Measurements from ENCODE around the gene EXOC6B.

EXOC6B gene

DNA sequence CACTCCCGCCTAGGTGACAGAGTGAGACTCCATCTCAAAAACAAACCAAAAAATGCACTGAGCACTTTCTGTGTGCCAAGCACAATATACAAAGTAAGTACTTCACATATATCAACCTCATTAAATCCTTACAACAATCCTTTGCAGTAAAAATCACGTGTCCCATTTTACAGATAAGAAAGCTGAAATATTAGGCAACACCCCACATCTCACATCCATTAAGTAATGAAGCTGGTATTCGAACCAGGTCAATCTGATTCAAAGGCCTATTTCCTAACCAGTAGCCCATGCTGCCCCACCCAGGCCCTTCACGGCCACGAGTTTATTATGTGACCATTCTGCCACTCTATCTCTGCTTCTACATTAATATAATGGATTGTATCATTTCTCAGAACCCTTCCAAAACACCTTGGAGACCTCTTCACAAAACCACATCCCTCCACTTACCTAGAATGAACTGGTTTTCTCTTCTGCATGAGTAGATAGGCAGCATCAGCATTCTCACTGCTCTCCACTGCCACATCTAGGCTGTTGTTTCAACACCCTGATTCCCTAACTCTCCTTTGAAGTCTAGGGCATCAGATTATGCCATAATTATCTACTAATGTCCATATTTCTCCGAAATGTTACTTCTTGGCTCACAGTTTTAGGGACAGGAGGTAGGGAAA is 3.1 kb upstream of the EXOC6B start:
- no peak for DNase-seq

DNA sequence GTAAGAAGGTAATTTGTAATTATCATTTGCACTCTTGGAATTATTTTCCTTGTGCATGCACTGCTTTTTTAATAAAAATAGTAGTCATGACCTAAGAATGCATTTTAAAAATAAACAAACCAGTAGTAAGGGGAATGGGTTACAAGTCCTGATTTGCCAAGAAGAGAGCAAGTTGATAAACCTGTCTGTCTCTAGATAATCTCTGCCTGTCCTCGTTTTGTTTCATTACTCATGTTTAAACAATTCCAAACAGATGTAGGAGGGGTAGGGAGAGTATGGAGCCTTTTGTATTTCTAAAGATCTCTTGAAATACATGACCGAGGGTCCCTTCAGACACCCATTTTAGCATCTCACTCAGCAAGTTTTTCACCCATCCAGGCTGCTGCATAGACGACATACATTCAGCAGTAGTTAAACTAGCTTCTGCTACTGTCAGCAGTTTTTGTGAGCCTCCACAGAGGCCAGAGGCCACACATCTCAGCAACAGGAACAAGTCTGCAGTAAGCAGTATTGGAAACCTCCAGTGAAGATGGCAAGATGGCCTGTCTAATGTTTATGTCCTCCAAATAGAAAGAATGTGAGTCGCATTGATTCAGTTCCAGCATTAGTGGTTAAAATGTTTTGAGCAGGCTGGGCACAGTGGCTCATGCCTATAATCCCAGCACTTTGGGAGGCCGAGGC is 2.3 kb upstream of the EXOC6B start:
- no peak for DNase-seq

DNA sequence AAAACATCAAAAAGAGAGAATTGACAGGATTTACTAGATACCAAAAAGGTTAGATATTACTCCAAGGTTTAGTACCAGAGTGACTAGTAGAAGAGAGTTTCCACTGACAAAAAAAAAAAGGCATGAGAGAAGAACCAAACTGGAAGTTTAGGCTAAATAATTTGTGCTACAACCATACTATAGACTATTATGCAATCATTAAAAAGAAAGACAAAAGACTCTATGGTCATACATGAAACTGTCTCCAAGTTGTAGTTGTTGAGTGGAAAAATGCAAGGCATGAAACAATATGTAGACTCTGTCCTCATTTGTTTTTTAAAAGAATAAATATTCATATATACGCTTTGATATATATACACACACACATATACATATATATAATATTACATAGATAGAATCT is 1.7 kb upstream of the EXOC6B start:
- DNase-seq = no peak

DNA sequence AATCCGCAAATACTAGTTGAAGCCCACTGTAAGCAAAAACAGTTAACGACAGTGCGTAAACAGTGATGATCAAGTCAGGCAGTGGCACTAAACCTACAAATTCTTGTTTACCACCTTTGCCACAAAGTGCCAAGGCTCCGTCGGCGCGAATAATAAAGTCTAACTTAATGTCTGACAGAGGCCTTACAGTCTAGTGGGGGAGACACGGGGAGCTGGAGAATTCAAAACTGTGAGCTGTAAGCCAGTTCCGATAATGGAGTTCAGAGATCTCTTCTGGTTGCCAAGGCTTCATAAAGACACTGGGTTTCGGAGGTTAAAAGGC is 284 bp upstream of the EXOC6B start:
- DNase-seq = no peak

DNA sequence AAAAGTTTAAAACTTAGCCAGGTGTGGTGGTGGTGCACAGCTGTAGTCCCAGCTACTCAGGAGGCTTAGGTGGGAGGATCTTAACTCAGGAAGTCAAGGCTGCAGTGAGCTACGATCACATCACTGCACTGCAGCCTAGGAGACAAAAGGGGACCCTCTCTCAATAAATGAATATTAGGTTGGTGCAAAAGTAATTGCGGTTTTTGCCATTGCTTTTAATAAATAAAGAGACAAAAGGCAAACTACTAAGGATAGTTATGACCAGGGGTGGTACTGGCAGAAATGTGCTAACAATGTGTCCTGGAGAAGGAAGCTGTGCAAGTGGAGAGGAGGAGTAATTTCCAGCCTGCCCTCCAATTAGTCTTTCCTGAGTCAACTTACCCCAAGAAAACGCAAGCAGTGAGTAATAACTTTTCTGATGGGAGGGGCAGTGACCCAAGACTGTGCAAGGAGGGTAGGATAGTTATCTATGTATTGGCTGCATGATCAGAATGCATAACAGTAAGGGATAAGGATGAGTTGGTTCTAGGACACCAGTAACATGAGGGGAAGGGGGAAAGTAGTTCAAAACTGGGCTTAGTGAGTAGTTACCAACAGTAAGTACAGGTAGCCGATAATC is 1.5 kb downstream of the EXOC6B start:
- DNase-seq = peak; percentile 51

DNA sequence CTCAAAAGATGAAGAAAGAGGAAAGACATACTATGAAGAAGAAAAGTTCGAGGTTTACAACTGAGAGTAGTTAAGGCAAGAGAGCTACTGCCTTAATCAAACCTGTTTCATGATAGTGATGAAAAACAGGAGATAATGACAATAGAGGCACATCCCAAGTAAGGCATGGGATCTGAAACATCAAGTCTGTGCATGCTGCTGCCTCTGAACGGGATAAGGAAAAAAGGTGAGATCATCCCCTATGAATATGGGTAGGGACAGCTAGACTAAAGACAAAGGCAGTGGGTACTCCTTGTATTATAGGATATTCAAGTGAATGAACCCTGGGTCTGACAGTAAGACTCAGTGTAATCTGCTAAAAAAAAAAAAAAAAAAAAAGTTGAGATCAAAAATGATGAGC is 3.0 kb downstream of the EXOC6B start:
- DNase-seq = no peak

DNA sequence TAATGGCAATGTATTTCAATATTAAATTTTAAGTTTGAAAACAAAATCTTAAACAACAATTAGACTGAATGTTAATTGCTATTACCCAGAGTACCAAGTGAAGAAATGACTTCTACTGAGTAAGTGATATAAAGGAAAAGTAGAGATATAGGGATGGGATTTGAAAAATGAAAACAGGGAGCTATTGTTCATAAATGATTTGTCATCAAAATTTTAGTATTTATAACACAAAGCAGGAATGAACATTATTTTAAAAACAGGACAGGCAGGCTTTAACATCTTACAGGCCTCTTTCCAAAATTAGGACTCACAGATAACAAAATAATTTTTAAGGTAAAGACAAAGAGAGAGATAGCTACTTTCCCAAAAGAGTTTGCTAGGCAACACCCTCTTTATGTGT is 3.9 kb downstream of the EXOC6B start:
- DNase-seq = no peak

DNA sequence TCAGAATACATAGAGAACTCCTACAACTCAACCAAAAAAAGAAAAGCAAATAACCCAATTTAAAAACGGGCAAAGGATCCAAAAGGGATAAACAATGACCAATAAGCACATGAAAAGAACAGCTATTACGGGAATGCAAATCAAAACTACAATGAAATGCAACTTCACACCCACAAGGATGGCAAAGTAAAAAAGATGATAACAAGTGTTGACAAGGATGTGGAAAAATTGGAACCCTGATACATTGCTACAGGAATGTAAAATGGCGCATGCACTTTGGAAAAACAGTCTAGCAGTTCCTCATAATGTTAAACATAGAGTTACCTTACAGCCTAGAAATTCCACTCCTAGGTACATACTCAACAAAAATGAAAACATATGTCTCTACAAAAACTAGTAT is 4.7 kb downstream of the EXOC6B start:
- DNase-seq = no peak

DNA sequence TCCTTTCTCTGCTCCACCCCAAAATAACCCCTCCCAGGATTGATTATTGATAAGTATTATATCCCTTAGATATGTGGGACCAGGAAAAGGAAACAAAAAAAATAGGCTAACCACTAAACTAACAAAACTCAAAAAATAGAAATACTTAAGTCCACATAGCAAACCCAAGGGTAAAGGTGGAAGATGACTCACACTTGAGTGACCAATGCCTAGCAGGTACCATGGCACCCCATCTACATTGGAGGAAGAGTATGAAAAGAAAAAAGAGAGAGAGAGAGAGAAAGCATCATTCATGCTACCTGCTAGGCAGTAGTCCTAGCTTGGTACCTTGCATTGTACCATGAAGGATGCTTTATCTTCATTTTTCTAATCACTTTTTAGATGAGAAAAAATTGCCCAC is 6.3 kb downstream of the EXOC6B start:
- no peak for DNase-seq

DNA sequence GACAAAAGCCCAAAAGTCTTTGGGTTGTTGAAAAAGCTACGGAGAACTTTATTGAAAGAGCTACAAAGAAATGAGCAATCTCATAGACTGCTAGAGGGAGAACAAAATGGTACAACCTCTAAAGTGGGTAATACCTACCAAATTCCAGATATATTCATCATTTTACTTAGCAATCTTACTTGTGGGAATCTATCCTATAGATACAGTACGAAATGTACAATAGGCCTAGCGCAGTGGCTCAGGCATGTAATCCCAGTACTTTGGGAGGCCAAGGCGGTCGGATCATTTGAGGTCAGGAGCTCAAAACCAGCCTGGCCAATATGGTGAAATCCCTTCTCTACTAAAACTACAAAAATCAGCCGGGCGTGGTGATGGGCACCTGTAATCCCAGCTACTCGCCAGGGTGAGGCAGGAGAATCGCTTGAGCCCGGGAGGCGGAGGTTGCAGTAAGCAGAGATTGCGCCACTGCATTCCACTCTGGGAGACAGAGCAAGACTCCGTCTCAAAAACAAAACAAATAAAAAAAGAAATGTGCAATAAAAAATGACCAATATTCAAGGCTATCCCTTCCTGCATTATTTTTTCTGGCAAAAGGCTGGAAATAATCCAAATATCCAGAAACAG is 10.1 kb downstream of the EXOC6B start:
- DNase-seq = no peak

DNA sequence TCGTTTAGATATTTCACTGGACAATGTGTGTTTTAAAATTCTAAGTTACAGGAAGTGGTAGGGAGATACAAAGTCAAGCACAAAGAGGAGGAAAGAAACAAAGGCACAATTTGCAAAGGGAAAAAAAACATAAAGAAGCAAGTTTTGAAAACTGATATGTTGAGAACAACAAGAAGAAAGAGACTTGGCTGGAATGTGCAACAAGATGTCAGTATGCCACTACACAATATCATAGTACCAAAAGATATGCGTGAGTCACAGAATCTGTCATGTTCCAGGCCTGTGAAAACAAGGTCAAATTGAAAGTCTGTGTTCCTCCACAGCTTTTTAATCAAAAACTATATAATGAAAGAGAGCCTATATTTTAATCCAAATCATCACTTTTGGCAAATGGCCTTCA is 12.0 kb downstream of the EXOC6B start:
- DNase-seq = no peak

DNA sequence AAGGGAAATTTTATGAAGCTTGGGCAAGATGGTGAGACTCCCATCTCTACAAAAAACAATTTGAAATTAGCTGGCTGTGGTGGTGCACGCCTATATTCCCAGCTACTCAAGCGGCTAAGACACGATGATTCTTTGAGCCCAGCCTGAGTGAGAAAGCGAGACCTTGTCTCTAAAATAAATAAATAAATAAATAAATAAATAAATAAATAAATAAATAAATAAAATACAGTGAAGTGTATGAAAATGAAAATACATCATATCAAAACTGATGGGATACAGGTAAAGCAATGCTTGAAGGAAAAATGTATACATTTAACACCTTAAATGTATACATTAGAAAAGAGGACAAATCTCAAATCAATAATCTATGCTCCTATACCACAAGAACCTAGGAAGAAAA is 15.7 kb downstream of the EXOC6B start:
- no peak for DNase-seq

DNA sequence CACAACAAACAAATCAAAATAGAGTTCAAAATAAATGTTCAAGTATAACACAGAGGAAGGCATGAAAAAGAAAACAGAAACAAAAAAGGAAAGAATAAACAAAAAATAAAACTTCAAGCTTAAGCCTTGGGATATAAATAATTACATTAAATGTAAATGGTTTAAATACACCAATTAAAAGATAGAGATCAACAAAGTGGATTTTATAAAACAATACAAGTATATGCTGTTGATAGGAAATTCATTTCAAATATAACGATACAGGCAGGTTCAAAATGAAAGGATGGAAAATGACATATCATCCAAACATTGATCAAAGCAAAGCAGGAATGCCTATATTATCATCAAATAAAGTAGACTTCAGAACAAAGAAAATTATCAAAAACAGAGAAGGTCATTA is 16.7 kb downstream of the EXOC6B start:
- no peak for DNase-seq

DNA sequence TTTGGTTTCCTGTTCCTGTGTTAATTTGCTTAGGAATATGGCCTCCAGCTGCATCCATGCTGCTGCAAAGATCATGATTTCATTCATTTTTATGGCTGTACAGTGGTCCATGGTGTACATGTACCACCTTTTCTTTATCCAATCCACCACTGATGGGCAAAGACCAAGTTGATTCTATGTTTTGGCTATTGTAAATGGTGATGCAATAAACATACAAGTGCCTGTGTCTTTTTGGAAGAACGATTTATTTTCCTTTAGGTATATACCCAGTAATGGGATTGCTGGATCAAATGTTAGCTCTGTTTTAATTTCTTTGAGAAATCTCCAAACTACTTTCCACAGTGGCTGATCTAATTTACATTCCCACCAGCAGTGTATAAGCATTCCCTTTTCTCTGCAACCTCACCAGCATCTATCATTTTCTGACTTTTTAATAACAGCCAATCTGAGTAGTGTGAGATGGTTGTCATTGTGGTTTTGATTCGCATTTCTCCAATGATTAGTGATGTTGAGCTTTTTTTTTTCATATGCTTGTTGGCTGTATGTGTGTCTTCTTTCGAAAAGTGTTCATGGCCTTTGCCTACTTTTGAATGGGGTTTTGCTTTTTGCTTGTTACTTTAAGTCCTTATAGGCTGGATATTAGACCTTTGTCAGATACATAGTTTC is 19.4 kb downstream of the EXOC6B start:
- DNase-seq = no peak

DNA sequence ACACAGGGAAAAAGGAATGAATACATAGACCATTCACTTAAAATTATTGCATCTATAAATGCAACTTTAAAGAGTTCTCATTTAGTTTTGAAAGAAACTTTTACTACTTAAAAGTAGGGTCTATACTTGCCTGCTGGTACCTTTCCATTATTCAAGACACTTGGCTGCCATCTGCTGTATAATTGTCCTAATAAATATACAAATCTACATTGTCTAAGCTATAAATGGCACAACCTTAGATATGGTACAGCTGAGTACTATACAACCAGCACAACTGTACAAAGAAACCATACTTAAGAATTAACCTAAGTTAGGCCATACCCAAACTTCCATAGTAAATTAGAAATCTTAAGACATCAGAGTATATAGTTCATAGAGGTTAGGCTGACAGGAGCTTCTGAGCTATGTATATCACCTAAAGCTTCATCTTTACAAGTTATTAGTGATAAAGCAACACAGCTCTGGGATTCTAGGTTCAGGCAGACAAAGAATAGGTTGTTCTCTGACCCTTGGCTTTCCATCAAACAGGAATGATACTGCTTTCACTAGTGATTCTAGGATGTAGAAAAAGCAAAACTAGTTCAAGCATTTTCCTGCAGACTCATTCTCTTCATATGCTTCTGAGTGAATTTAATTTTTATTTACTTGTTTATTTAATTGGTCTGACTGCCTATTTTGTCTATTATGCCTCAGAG is 22.1 kb downstream of the EXOC6B start:
- DNase-seq = no peak

DNA sequence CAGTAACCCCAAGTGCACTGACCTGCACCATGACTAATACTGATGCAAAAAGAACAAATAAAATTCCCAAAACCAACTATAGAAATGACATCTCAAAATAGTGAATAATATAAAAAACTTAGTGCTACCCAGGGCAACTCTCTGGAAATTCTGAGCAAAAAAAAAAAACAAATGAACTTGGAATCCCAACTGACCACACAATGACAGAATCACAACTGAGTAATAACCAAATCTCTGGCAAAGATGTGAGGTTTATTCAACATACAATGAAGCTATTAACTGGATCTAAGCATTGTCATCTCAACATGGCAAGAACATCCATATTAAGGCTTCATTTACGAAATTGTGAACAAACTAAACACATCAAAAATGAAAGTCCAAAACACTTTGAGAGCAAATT is 22.7 kb downstream of the EXOC6B start:
- no peak for DNase-seq

DNA sequence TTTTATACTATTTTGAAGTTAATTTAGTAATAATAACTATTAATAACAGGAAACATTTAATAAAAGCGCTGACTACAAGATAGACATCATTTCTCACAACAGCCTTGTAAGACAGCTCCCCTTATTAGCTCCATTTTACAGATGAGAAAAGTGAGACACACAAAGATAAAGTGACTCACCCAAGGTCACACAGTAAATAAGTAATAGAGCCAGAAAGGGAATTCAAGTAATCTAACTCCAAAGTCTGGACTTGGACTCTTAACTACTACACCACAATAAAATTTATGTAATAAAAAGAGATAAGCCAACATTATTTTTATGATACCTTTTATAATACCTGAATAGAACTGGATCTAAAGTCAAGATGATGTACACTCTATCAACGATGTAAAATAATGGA is 25.3 kb downstream of the EXOC6B start:
- no peak for DNase-seq

DNA sequence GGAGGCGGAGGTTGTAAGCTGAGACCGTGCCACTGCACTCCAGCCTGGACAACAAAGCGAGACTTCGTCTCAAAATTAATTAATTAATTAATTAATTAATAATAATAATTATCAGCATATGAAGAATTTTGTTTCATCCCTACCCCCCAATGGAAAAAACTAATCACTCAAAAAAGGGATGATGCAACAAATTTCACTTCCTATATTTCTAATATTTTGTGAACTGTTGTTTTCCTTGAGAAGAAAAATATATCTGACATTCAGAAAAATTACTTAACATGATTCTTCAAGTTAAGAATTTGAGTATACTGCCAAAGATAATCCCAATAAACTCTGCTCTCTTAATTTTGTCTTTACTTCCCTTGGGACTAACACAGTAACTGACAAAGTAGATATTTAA is 28.1 kb downstream of the EXOC6B start:
- no peak for DNase-seq

DNA sequence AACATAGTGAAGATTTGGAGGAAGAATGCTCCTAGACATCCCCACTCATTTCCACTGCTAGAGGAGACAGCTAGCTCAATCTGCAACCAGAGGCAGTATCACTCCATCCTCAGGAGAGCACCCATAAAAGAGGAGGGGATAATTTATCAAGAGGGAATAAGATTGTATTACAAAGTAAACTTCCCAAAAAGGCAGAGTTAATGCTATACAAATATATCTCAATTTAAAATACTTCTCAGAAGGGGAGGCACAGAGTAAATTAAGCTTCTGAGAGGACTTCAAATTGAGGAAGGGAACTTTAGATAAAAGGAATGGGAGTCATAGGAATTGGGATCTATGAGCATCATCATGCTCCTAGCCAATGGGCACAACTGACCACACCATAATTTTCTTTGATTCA is 29.1 kb downstream of the EXOC6B start:
- no peak for DNase-seq

DNA sequence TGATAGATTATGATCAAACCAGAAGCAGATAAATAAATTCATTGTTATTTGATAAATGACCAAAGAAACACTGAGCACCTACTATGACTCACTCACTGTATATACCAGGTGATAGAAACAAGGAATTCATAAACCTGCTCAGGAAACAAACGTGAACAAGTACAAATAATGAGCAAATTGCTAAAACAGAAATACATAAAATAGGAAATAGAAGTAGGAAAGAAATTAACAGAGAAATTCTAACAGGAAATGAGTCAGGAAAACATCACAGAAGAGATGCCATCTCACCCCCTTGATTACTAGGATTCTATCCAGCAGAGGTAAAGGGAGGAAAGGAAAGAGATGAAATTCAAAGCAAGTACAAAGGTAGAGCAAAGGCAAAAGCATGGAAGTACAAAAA is 31.3 kb downstream of the EXOC6B start:
- DNase-seq = no peak

DNA sequence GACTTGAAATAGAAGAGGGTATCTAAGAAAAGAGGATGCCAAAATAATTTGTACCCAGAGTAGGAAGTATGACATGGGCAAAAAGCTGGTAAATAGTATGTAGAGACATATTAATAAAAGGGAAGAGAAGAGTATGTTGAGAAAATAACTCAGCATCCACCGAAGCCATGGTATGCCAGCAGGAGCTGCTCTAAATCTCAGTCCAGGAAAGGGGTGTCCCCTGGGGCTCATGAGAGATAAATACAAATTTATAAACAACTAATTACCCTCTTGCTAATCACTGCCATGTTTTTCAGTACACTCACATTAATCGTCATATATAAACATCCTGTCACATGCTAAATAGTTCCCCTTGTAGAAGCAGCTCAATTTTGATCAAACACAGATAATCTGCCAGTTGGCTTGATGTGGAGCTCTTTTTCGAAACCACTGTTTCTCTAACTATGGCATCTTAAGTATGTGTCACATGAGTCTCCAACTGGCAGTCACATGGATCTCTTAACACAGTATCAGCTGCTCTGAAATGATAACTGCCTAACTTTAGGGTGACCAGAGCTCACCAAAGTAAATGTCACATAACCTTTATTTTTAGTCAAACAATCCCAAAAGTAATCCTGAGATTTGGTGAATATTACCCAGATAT is 31.9 kb downstream of the EXOC6B start:
- no peak for DNase-seq

DNA sequence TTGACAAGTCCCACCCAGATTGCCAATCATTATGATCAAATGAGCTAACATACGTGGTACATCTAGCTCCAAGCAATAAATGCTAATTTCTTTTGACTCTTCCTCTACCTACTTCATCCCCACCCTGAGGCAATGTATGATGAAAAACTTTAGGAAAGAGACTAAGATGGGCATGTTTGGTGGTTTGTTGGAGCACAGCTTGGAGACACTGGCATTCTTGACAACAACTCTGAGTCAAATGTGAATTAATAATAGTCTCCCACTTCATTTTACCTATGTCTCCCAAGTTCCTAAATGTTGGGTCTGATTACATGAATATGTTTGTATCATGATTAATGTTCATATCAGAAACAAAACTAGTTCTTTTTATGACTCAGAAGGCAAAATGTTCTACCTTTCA is 36.6 kb downstream of the EXOC6B start:
- no peak for DNase-seq

DNA sequence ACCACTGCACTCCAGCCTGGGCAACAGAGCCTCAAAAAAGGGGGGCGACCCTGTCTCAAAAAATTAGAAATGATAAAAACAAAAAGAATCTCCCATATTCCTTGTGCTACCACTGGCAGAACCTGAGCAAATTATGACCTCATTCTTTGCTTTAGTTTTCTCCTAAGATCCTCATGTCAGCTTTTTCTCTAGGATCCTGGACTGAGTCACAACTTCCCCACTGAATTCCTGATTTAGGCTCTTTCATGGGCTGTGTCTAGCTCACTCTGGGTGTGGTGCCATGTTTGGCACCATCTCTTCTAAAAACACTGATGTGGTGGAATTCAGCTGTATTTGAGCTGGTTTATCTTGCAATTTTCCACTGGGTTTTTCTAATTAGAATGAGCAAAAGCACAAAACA is 37.1 kb downstream of the EXOC6B start:
- DNase-seq = no peak
